ENCODE measurements around the gene MCM9. TPM values are rescaled to one million over a fixed set of nuclear protein-coding genes. Genes with fewer than 3 reads are reported as not detected.

MCM9 gene
- total and polyA plus RNA-seq, 2 of the 13 experiments (the other 11 are each of a cell fraction or from before 2014, with no cell fraction given), result 3.8 to 17.2 TPM

GRCh38 chr6:118894425-118895260 is 40.3 kb downstream of the MCM9 start (continued):
- TF ChIP-seq ZNF296 (CRISPR knock-in tag; conservative IDR thresholded peaks at IDR 0.05) (no peak), LBX2 (CRISPR knock-in tag; IDR thresholded peaks at IDR 0.05; ENCODE audit: borderline replicate concordance) (peak; percentile 72; the same call in 1 of the 2 replicates), SP5 (CRISPR knock-in tag; IDR thresholded peaks at IDR 0.05; ENCODE audit: borderline replicate concordance, low read depth) (no peak), AHR (CRISPR knock-in tag; IDR thresholded peaks at IDR 0.05) (no peak; the same call in 1 of the 2 replicates), ZFP90 (CRISPR knock-in tag; IDR thresholded peaks at IDR 0.05; ENCODE audit: borderline replicate concordance) (no peak), ZNF549 (CRISPR knock-in tag; IDR thresholded peaks at IDR 0.05) (no peak), ZNF24 (IDR thresholded peaks at IDR 0.05) (no peak), ZNF367 (CRISPR knock-in tag; IDR thresholded peaks at IDR 0.05; ENCODE audit: borderline replicate concordance) (peak; percentile 6; the same call in 1 of the 2 replicates), ZNF205 (CRISPR knock-in tag; IDR thresholded peaks at IDR 0.05) (0 out of 2 replicates have a peak, but pooled peaks have one; percentile 19), GTF3A (CRISPR knock-in tag; conservative IDR thresholded peaks at IDR 0.05) (0 out of 2 replicates have a peak, but pooled peaks have one; percentile 17), ZNF138 (CRISPR knock-in tag; IDR thresholded peaks at IDR 0.05; ENCODE audit: low read depth) (no peak), ZNF329 (CRISPR knock-in tag; IDR thresholded peaks at IDR 0.05; ENCODE audit: low read depth) (no peak), FOSL1 (CRISPR knock-in tag; IDR thresholded peaks at IDR 0.05; ENCODE audit: borderline replicate concordance) (0 out of 2 replicates have a peak, but pooled peaks have one; percentile 30), PHF5A (CRISPR knock-in tag; IDR thresholded peaks at IDR 0.05; ENCODE audit: low read depth, unreplicated experiment) (no peak), ZFY (CRISPR knock-in tag; IDR thresholded peaks at IDR 0.05) (peak; percentile 68)
- TF ChIP-seq, protein P1, sequence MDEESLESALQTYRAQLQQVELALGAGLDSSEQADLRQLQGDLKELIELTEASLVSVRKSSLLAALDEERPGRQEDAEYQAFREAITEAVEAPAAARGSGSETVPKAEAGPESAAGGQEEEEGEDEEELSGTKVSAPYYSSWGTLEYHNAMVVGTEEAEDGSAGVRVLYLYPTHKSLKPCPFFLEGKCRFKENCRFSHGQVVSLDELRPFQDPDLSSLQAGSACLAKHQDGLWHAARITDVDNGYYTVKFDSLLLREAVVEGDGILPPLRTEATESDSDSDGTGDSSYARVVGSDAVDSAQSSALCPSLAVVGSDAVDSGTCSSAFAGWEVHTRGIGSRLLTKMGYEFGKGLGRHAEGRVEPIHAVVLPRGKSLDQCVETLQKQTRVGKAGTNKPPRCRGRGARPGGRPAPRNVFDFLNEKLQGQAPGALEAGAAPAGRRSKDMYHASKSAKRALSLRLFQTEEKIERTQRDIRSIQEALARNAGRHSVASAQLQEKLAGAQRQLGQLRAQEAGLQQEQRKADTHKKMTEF (CRISPR knock-in tag; IDR thresholded peaks at IDR 0.05), result peak; percentile 76; the same call in 1 of the 2 replicates
- TF ChIP-seq, protein P2, sequence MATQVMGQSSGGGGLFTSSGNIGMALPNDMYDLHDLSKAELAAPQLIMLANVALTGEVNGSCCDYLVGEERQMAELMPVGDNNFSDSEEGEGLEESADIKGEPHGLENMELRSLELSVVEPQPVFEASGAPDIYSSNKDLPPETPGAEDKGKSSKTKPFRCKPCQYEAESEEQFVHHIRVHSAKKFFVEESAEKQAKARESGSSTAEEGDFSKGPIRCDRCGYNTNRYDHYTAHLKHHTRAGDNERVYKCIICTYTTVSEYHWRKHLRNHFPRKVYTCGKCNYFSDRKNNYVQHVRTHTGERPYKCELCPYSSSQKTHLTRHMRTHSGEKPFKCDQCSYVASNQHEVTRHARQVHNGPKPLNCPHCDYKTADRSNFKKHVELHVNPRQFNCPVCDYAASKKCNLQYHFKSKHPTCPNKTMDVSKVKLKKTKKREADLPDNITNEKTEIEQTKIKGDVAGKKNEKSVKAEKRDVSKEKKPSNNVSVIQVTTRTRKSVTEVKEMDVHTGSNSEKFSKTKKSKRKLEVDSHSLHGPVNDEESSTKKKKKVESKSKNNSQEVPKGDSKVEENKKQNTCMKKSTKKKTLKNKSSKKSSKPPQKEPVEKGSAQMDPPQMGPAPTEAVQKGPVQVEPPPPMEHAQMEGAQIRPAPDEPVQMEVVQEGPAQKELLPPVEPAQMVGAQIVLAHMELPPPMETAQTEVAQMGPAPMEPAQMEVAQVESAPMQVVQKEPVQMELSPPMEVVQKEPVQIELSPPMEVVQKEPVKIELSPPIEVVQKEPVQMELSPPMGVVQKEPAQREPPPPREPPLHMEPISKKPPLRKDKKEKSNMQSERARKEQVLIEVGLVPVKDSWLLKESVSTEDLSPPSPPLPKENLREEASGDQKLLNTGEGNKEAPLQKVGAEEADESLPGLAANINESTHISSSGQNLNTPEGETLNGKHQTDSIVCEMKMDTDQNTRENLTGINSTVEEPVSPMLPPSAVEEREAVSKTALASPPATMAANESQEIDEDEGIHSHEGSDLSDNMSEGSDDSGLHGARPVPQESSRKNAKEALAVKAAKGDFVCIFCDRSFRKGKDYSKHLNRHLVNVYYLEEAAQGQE (IDR thresholded peaks at IDR 0.05; ENCODE audit: borderline replicate concordance in 1 of 2, low read depth in 1 of 2, low read length in 2 of 2), result no peak
- TF ChIP-seq, protein P3, sequence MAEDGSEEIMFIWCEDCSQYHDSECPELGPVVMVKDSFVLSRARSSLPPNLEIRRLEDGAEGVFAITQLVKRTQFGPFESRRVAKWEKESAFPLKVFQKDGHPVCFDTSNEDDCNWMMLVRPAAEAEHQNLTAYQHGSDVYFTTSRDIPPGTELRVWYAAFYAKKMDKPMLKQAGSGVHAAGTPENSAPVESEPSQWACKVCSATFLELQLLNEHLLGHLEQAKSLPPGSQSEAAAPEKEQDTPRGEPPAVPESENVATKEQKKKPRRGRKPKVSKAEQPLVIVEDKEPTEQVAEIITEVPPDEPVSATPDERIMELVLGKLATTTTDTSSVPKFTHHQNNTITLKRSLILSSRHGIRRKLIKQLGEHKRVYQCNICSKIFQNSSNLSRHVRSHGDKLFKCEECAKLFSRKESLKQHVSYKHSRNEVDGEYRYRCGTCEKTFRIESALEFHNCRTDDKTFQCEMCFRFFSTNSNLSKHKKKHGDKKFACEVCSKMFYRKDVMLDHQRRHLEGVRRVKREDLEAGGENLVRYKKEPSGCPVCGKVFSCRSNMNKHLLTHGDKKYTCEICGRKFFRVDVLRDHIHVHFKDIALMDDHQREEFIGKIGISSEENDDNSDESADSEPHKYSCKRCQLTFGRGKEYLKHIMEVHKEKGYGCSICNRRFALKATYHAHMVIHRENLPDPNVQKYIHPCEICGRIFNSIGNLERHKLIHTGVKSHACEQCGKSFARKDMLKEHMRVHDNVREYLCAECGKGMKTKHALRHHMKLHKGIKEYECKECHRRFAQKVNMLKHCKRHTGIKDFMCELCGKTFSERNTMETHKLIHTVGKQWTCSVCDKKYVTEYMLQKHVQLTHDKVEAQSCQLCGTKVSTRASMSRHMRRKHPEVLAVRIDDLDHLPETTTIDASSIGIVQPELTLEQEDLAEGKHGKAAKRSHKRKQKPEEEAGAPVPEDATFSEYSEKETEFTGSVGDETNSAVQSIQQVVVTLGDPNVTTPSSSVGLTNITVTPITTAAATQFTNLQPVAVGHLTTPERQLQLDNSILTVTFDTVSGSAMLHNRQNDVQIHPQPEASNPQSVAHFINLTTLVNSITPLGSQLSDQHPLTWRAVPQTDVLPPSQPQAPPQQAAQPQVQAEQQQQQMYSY (CRISPR knock-in tag; IDR thresholded peaks at IDR 0.05), result peak; percentile 18; the same call in 1 of the 2 replicates
